IMR-90 (cell line): ENCODE results near the gene SLC35F6.

Source experiments
- BHLHE40 ChIP-seq: fragments of 150-350 bp; IDR thresholded peaks from 2 replicates; pipeline ENCODE4 v1.6.1; 2016; ENCODE audit warnings: mild to moderate bottlenecking, low read depth, low read length
- CEBPB ChIP-seq: IDR thresholded peaks from 2 replicates; pipeline ENCODE4 v1.6.1; 2012; ENCODE audit warnings: low read depth, low read length, improper control_type of control experiment
- CHD1 ChIP-seq: IDR thresholded peaks from 2 replicates; pipeline ENCODE4 v1.6.1; 2012; ENCODE audit warnings: low read depth, low read length, improper control_type of control experiment
- FOS ChIP-seq: fragments of 150-350 bp; IDR thresholded peaks from 2 replicates; pipeline ENCODE4 v1.6.1; 2016; ENCODE audit warnings: low read depth, low read length
- MAFK ChIP-seq: IDR thresholded peaks from 2 replicates; pipeline ENCODE4 v1.6.1; 2012; ENCODE audit warnings: low read depth, low read length, improper control_type of control experiment
- MXI1 ChIP-seq: IDR thresholded peaks from 2 replicates; pipeline ENCODE4 v1.6.1; 2012; ENCODE audit warnings: low read depth, mild to moderate bottlenecking, low read length, moderate library complexity, borderline replicate concordance
- NFE2L2 ChIP-seq: fragments of 150-350 bp; IDR thresholded peaks from 2 replicates; pipeline ENCODE4 v1.6.1; 2016; ENCODE audit warnings: low read depth, mild to moderate bottlenecking, low read length
- POLR2A ChIP-seq: IDR thresholded peaks from 2 replicates; pipeline ENCODE4 v1.6.1; 2012; ENCODE audit warnings: mild to moderate bottlenecking, low read depth, low read length
- RAD21 ChIP-seq: IDR thresholded peaks from 2 replicates; pipeline ENCODE4 v1.6.1; 2012; ENCODE audit warnings: low read length, improper control_type of control experiment
- RCOR1 ChIP-seq: IDR thresholded peaks from 2 replicates; pipeline ENCODE4 v1.6.1; 2012; ENCODE audit warnings: mild to moderate bottlenecking, low read length, improper control_type of control experiment; ENCODE audit not compliant: insufficient replicate concordance
- RFX5 ChIP-seq: IDR thresholded peaks from 2 replicates; pipeline ENCODE4 v1.8.0; 2012; ENCODE audit warnings: low read depth, mild to moderate bottlenecking, low read length, moderate library complexity
- SMC3 ChIP-seq: fragments of 150-350 bp; IDR thresholded peaks from 2 replicates; pipeline ENCODE4 v1.6.1; 2016; ENCODE audit warnings: low read depth, mild to moderate bottlenecking, antibody characterized with exemption, low read length, moderate library complexity
- TF ChIP-seq, protein P1 (sequence below): conservative IDR thresholded peaks from 2 replicates; pipeline ENCODE4 v1.5.1; 2012; ENCODE audit warnings: mild to moderate bottlenecking, low read depth, low read length, improper control_type of control experiment
- TF ChIP-seq, protein P2 (sequence below): fragments of 150-350 bp; IDR thresholded peaks from 2 replicates; pipeline ENCODE4 v1.6.1; 2017; ENCODE audit warnings: mild to moderate bottlenecking, antibody characterized with exemption, low read length, low read depth

DNA sequence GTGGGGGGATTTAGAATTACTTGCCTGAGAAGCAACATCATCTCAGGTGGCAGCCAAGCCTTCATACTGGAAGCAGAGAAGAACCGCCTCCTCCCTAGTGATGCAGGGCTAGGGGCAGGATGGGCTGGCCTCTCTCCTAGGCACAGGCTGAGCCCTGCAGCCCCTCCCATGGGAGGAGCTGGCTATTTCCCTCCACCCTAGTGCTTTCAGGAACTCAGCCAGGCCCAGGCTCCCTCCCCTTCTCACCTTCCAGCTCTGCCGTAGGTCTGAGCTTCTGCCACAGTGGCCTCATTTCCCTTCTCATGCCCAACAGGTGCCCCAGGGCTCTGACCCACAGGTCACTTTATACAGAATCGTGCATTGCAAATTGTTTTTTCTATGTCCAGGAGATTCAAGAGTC is 52.8 kb downstream of the SLC35F6 start:
- TF ChIP-seq MXI1 (no peak), POLR2A (no peak), SMC3 (no peak), MAFK (no peak), BHLHE40 (no peak), RAD21 (no peak), NFE2L2 (no peak), RCOR1 (no peak), FOS (no peak), CEBPB (no peak), RFX5 (no peak), CHD1 (no peak)
- TF ChIP-seq, protein P1, sequence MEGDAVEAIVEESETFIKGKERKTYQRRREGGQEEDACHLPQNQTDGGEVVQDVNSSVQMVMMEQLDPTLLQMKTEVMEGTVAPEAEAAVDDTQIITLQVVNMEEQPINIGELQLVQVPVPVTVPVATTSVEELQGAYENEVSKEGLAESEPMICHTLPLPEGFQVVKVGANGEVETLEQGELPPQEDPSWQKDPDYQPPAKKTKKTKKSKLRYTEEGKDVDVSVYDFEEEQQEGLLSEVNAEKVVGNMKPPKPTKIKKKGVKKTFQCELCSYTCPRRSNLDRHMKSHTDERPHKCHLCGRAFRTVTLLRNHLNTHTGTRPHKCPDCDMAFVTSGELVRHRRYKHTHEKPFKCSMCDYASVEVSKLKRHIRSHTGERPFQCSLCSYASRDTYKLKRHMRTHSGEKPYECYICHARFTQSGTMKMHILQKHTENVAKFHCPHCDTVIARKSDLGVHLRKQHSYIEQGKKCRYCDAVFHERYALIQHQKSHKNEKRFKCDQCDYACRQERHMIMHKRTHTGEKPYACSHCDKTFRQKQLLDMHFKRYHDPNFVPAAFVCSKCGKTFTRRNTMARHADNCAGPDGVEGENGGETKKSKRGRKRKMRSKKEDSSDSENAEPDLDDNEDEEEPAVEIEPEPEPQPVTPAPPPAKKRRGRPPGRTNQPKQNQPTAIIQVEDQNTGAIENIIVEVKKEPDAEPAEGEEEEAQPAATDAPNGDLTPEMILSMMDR: no peak
- TF ChIP-seq, protein P2, sequence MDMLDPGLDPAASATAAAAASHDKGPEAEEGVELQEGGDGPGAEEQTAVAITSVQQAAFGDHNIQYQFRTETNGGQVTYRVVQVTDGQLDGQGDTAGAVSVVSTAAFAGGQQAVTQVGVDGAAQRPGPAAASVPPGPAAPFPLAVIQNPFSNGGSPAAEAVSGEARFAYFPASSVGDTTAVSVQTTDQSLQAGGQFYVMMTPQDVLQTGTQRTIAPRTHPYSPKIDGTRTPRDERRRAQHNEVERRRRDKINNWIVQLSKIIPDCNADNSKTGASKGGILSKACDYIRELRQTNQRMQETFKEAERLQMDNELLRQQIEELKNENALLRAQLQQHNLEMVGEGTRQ: no peak
